Parietal lobe (tissue), 2 donors: Measurements from ENCODE around the gene CNR2. TPM values are rescaled to one million over a fixed set of nuclear protein-coding genes. Genes with fewer than 3 reads are reported as not detected.

ENCODE experiments used
- small RNA-seq: library from RNA; depleted of rRNA; stranded (forward); fragments of <200 nt; gene quantifications from one replicate; pipeline ENCODE3, GENCODE V24; 2014; ENCODE audit warnings: low replicate concordance
- total RNA-seq: library from RNA; depleted of rRNA; stranded (reverse); fragments of >200 nt; gene quantifications from one replicate; pipeline ENCODE4 v1.2.3, GENCODE V29; 2014

Gene CNR2
- total RNA-seq, result not detected

DNA sequence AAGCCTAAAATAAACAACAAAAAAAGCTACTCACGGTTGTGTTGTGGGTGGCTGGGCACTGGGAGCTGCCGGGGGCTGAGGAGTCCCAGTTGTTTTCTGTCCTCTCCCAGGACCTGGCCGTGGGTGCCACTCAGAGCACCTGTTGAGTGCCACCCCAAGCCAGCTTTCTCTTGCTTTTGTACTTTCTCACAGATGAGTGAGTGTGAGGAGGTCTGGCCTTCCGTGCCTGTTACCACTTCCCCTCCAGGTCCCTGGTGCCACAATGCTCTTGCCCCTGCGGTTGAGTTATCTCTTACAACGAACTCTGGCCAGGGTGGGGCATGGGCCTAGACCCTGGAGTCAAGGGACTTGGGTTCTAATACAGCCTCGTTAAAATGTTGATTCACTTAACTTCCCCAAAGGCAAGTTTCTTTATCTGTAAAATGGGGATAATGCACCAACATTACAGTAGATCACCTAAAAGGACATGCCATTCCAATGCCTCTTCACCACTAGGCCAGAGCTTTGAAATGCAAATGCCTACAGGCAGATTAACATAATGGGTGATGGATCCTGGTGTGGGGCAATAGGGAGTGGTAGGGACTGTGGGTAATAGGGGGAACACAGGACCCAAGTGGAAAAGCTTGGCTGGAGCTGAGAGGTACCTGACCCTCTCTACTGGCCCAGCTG, at the start of gene CNR2:
Gene CNR2, minus strand, starts transcription at position 151 of the 669 bp plus-strand sequence. CDS start 37,745 bp downstream, outside the sequence.

DNA sequence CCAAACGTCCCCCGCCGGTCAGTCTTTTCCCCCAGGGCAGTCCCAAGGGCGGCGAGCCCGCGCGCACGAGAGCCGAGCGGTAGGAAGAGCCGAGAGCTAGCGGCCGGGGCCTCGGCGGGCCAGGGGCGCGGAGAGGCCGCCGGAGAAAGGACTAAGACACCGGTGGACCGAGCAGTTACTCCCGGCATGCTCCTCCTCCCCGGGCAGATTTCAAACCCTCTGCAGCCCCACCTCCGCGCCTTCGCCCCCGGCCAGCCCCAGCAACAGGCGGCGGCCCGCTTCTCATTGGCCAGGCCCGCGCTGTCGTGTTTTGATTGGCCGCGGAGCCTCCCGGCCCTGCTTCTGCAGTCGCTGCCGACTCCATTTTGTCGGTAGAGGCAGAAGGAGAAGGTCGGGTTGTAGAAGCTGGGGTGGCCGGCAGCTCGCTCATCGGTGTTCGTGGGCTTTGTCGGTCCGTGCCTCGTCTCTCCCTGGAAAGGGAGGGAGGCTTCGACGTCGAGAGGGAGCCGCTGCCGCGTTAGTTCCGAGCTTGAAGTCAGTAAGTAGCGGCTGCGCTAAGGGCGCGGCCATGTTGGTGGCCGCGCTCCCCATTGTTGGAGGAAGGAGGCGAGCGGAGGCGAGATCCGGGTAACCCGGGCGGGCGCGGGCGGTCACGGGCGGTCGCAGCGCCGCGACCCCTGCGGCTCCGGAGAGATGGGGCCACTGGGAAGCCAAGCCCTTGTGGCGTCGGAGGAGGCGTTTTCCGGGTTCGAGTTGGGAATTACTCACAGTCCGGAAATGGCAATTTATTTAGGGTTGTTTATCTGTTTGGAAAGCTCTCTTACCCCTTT, 46.5 kb upstream of the CNR2 start, which contains the start of gene PNRC2:
Gene PNRC2, plus strand, starts transcription at position 368 of the 830 bp plus-strand sequence. CDS start 1,630 bp downstream, outside the sequence.

DNA sequence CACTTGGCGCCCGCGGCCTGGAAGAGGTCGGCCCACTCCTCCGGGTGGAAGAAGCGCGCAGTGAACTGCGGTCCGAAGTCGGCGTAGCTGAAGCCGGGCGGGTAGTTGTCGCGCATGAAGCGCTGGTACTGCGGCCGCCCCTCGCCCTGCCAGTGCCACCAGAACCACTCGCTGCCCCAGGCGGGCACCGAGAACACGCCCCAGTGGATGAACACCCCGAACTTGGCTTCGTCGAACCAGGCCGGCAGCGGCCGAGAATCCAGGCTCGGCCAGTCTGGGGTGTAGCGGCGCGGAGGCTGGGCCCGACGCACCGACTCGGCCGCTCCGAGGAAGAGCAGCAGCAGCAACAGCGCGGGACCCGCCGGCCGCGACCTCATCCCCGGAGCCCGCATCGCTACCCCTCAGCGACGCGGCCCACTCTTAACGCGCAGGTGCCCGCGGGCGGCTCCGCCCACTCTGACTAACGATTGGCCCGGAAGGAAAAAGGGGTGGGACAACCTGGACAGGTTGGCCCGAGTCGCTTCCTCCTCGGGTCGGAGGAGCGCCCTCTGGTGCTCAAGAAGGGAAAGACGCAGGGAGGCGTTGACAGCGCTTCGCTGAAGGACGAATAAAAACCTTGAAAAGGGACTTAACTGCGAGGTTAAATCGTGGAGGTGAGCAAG, 45.1 kb downstream of the CNR2 start, which contains the start of gene FUCA1:
Gene FUCA1, minus strand, starts transcription at position 396 of the 662 bp plus-strand sequence. Its CDS starts 4 bp downstream, at position 392.

DNA sequence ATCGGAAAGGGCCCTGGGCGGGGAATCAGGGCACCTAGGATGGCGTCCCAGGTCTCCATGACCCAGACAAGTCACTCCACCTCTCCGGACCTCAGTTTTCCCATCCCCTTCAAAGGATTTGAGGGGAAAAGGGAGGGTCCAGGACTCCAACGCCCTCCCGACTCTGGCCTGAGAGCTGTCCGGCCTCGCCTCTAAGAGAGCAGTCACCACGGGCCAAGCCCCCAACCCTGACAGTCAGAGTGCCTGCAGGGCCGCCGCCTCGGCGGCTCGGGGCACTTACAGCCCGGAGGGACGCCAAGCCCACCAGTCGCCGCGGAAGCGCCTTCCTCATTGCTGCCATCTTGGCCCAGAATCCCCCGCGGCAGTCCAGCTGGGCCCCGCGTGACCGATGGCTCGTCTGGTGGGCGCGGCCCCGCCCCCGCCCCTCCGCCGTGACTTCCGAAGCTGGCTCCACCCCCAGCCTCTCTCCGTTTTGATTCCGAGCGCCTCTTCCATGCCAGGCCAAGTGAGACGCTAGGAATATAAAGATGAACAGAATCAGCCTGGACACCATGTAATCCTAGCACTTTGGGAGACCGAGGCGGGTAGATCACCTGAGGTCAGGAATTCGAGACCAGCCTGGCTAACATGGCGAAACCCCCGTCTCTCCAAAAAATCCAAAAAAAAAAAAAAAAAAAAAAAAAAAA, 87.9 kb downstream of the CNR2 start, which contains the start of gene HMGCL:
Gene HMGCL, minus strand, starts transcription at position 354 of the 686 bp plus-strand sequence. Its CDS starts 14 bp downstream, at position 340.

Small RNA genes lying within 50 kb of the gene (small RNA-seq; reads per million reads assigned to genes)
- not detected for gene MIR378F

Other genes starting within 250 kb of the CNR2 start
- gene RPL11, start 221.6 kb downstream of the CNR2 start, total RNA-seq, result 596 TPM
- 28.5 TPM for gene ELOA, start 169.9 kb downstream of the CNR2 start, total RNA-seq
- 55.7 TPM for gene PITHD1, start 134.9 kb downstream of the CNR2 start, total RNA-seq
- gene LYPLA2, start 122.2 kb downstream of the CNR2 start, total RNA-seq, result 27.2 TPM
- gene GALE, start 112.6 kb downstream of the CNR2 start, total RNA-seq, result 28.2 TPM
- 11.9 TPM for gene HMGCL, start 87.9 kb downstream of the CNR2 start, total RNA-seq
- 14.7 TPM for gene FUCA1, start 45.1 kb downstream of the CNR2 start, total RNA-seq
- 59.8 TPM for gene PNRC2, start 46.5 kb upstream of the CNR2 start, total RNA-seq
- 187 TPM for gene SRSF10, start 67.0 kb upstream of the CNR2 start, total RNA-seq
- gene MYOM3, start 198.8 kb upstream of the CNR2 start, total RNA-seq, result not detected
- gene IL22RA1, start 229.8 kb upstream of the CNR2 start, total RNA-seq, result not detected